Activated B cell treated with CpG ODN at 0.5 μM for 24 hours (primary cell): ENCODE data around the gene SMIM30. TPM values are rescaled to one million over a fixed set of nuclear protein-coding genes. Genes with fewer than 3 reads are reported as not detected.

Source experiments
- ATAC-seq: fragments of 200-7000 bp; cut with Tn5 transposase; one replicate; pipeline ENCODE4 v1.10.0; 2021; ENCODE audit warnings: low read depth, mild to moderate bottlenecking, moderate library complexity
- CTCF ChIA-PET: fragments of 350-600 bp; sonication (Branson Sonifier 250); formaldehyde crosslinking; loops from one replicate; lab custom pipeline; 2021; ENCODE audit warnings: antibody characterized with exemption; lab: Charles Lee
- POLR2A ChIA-PET: fragments of 350-600 bp; sonication (Branson Sonifier 250); formaldehyde crosslinking; loops from one replicate; lab custom pipeline; 2021; ENCODE audit warnings: antibody characterized with exemption; lab: Charles Lee
- DNase-seq: peaks from one replicate; pipeline ENCODE4 v3.0.0; 2022
- H3K27ac Mint-ChIP-seq: one replicate; pipeline ENCODE4 v1.8.0; 2020; ENCODE audit warnings: mixed read lengths
- H3K27me3 Mint-ChIP-seq: one replicate; pipeline ENCODE4 v1.8.0; 2021; ENCODE audit warnings: mixed read lengths
- H3K36me3 Mint-ChIP-seq: one replicate; pipeline ENCODE4 v1.8.0; 2021; ENCODE audit warnings: low read depth, mixed read lengths
- H3K4me1 Mint-ChIP-seq: one replicate; pipeline ENCODE4 v1.8.0; 2021; ENCODE audit warnings: mixed read lengths
- H3K4me3 Mint-ChIP-seq: one replicate; pipeline ENCODE4 v1.8.0; 2020; ENCODE audit warnings: mild to moderate bottlenecking, mixed read lengths
- H3K9me3 Mint-ChIP-seq: one replicate; pipeline ENCODE4 v1.8.0; 2020; ENCODE audit warnings: mixed read lengths
- CTCF ChIP-seq: fragments of 200-600 bp; IDR thresholded peaks from one replicate; pipeline ENCODE4 v1.8.0; 2022; ENCODE audit warnings: antibody characterized with exemption, mild to moderate bottlenecking
- intact Hi-C: fragments of 100-400 bp; cut with micrococcal nuclease; formaldehyde crosslinking; loops from one replicate; pipeline ENCODE4 v1.15.1; 2024
- total RNA-seq: library from RNA; stranded (reverse); gene quantifications from 2 replicates; pipeline ENCODE4 v1.2.3, GENCODE V29; 2022

Gene SMIM30
- total RNA-seq, 1 donor from 2014 or later: 28.7 TPM

- TF ChIP-seq CTCF: no peak
- intact Hi-C loops: no loop called here
- Mint-ChIP-seq H3K4me1 (no peaks in the 10 kb centered on the region), H3K4me3 (no peak overlapping the region), H3K27ac (no peak overlapping the region), H3K36me3 (peaks cover 8% of the 10 kb centered on the region), H3K9me3 (no peaks in the 10 kb centered on the region), H3K27me3 (peaks cover 2% of the 10 kb centered on the region)
- CTCF ChIA-PET: no interaction called here
- POLR2A ChIA-PET: no interaction called here
- ATAC-seq (no peak), DNase-seq (no peak)
Measured at GRCh38 chr7:113109718-113110117, 8.6 kb downstream of the SMIM30 start.

GRCh38 chr7:113100121-113100603 lies 18.2 kb downstream of the SMIM30 start:
- intact Hi-C loops: no loop called here
- DNase-seq: no peak
- no peaks in the 10 kb centered on the region for H3K36me3 Mint-ChIP-seq
- H3K4me1 Mint-ChIP-seq: no peaks in the 10 kb centered on the region
- peaks cover 2% of the 10 kb centered on the region for H3K9me3 Mint-ChIP-seq
- H3K27me3 Mint-ChIP-seq: no peaks in the 10 kb centered on the region
- TF ChIP-seq CTCF: no peak
- H3K4me3 Mint-ChIP-seq: no peak overlapping the region
- ChIA-PET POLR2A (no interaction called here), CTCF (no interaction called here)
- no peak for ATAC-seq
- H3K27ac Mint-ChIP-seq: no peak overlapping the region

- intact Hi-C loops: no loop called here
- peaks cover 2% of the 10 kb centered on the region for H3K9me3 Mint-ChIP-seq
- DNase-seq (no peak), ATAC-seq (no peak)
- ChIA-PET CTCF (no interaction called here), POLR2A (no interaction called here)
- H3K4me3 Mint-ChIP-seq: no peak overlapping the region
- H3K4me1 Mint-ChIP-seq: no peaks in the 10 kb centered on the region
- no peaks in the 10 kb centered on the region for H3K36me3 Mint-ChIP-seq
- H3K27ac Mint-ChIP-seq: no peak overlapping the region
- H3K27me3 Mint-ChIP-seq: no peaks in the 10 kb centered on the region
- TF ChIP-seq CTCF: no peak
Measured at GRCh38 chr7:113099284-113099919, 19.0 kb downstream of the SMIM30 start.

- no peak overlapping the region for H3K4me3 Mint-ChIP-seq
- no peak overlapping the region for H3K27ac Mint-ChIP-seq
- H3K27me3 Mint-ChIP-seq: peaks cover 5% of the 10 kb centered on the region
- H3K9me3 Mint-ChIP-seq: no peaks in the 10 kb centered on the region
- no peaks in the 10 kb centered on the region for H3K36me3 Mint-ChIP-seq
- no peak for TF ChIP-seq CTCF
- ChIA-PET POLR2A (no interaction called here), CTCF (no interaction called here)
- ATAC-seq: no peak
- H3K4me1 Mint-ChIP-seq: no peaks in the 10 kb centered on the region
- no peak for DNase-seq
- intact Hi-C loops: no loop called here
Measured at GRCh38 chr7:113094517-113095249, 23.7 kb downstream of the SMIM30 start.

GRCh38 chr7:113093561-113093960 lies 24.8 kb downstream of the SMIM30 start:
- H3K4me1 Mint-ChIP-seq: no peaks in the 10 kb centered on the region
- no peak overlapping the region for H3K4me3 Mint-ChIP-seq
- POLR2A ChIA-PET: no interaction called here
- ATAC-seq (no peak), DNase-seq (no peak)
- intact Hi-C loops: no loop called here
- H3K27ac Mint-ChIP-seq: no peak overlapping the region
- H3K27me3 Mint-ChIP-seq: peaks cover 5% of the 10 kb centered on the region
- CTCF ChIA-PET: no interaction called here
- TF ChIP-seq CTCF: no peak
- H3K9me3 Mint-ChIP-seq: no peaks in the 10 kb centered on the region
- no peaks in the 10 kb centered on the region for H3K36me3 Mint-ChIP-seq
